GM15510 (cell line): Measurements from ENCODE around the gene ZNF892.
A peak's percentile ranks its signal among the peaks of the same experiment; 100 is the strongest.

ENCODE experiments used
- POLR2A ChIP-seq: IDR thresholded peaks from 3 replicates; pipeline ENCODE4 v1.6.1; 2011; ENCODE audit warnings: borderline replicate concordance; ENCODE audit not compliant: insufficient read length; ENCODE audit errors: extremely low read depth

The ZNF892 gene

GRCh38 chr2:95207111-95207961 is at the start of gene ZNF892:
TSS of gene ZNF892 (plus strand) at chr2:95207521. CDS start at chr2:95207816, 295 bp downstream.
- TF ChIP-seq POLR2A, result peak; percentile 74

- TF ChIP-seq POLR2A, result no peak
These were observed 48.9 kb upstream of the ZNF892 start for GRCh38 chr2:95158441-95158840.

DNA sequence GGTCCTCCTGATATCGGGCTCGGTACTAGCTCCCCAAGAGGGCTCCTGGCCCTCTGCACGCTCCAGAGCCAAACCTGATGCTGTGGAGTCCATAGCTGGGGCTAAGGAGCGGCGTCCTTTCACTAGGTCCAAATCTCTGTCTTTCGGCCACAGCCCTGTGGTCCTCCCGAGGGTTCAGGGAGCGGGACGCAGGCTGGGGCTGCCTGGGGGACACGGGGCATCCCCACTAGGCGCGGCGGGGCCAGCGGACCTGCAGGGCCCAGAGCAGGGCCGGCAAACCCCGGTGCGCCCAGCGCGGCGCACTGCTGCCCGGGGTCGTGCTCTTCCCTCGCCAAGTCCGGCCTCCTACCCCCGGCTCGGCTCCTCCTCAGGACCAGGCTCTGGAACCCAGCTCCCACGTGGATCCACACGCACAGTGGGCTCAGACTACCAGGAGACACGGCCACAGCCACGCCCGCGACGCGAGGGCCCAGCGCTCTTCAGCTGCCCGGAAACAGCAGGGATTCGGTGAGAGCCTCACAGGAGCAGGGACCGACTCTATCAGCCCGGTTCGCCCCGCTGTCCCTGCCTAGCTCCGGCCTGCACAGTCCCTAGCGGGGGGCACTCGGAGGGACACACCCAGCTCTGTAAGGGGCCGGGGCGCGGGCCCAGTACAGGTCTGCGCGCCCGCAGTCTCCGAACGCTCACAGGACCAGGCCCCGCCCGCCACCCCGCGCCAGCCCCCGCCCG is 48.3 kb upstream of the ZNF892 start:
- peak; percentile 14 for TF ChIP-seq POLR2A

DNA sequence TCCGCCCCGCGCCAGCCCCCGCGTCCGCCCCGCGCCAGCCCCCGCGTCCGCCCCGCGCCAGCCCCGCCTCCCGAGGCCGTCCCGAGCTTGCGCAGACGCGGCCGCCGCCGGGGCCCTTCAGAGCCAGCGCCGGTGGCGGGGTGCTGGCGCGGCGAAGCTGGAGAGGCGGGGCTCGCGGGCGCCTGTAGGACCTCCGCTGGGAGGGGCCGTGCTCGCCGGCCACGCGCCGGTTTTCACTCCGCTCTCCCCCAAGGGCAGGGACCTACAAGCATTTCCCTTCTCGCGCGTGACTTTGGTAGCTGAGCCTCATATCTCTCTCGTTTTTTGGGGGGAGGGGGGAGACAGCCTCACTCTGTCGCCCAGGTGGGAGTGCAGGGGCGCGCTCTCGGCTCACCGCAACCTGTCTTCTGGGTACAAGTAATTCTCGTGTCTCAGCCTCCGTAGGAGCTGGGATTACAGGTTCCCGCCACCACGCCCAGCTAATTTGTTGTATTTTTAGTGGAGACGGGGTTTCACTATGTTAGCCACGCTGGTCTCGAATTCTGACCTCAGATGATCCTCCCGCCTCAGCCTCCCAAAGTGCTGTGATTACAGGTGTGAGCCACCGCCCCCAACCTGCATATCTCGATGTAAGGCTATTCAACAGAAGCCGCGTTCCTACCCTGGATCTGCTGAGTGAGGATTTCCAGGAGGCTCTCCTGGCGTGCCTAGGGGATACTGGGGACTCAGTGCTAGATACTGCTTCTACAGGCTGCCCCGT is 47.5 kb upstream of the ZNF892 start, which contains the start of gene ZNF514:
Gene ZNF514 (minus strand): TSS at position 159 of the 760 bp plus-strand sequence. CDS start 6,595 bp downstream, outside the sequence.
- no peak for TF ChIP-seq POLR2A

- no peak for TF ChIP-seq POLR2A
These were observed 42.3 kb upstream of the ZNF892 start for GRCh38 chr2:95165030-95165370.

DNA sequence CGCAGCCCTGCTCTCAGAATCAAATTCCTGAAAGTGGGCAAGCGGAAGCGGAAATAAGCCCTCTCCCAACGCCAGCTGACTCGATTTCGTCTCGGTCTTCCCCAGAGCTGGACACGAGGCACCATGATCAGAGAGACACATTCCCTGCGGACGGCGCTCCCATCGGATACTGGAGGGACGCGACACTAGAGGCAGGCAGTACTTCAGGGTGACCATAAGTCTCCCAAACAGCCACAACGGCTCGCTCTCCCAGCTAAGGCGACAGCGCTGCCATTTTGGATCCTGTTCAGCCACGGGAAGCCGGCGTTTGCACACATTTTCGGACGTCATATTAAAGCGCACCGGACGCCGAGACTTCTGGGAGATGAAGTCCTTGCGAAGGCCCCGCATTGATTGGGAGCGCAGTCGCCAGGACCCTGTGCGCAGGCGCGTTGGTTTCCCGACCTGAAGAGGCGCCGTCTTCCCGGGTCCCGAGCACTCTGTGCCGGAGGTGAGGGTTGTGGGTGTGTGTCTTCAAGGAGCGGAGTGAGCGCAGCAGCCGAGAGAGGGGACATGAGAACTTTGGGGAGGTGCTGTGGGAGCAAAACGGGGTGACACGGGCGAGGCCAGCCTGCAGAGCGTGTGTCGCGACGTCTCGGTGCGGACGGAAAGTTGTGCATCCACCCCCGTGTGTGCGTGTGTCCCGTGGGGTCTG is 41.8 kb upstream of the ZNF892 start, which contains the start of gene ZNF2:
Gene ZNF2 (plus strand): TSS at position 439 of the 694 bp plus-strand sequence. CDS start 10,418 bp downstream, outside the sequence.
- TF ChIP-seq POLR2A, result peak; percentile 88

DNA sequence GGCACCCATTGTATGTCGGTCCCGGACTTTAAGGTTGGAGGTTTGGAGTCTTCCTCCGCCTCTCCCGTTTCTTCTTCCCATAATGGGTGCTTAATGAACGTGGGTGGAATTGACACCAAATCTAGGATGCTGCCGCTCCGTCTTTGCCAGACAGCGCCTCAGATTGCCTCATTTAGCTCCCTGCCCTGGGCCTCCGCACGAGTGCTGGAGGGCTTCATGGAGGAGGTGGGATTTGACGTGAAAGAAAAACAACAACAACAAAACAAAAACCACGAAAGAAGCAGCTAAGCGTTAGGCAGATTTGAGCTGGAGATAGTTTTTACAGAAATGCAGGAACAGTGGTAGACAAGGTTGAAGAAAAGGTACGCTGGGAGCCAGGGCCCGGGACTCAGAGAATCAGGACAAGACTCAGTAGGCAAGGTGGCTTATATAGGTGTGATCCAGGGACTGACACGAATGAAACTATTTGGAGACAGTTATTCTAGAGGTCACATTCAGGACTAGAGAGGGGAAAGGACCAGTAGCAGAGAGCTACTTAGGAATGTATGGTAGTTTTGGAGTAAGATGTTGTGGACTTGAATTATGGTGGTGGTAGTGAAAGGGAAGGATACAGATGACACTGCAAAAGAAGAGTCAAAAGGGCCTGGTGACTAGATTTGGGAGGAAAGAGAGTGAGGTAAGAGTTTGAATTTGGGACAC is 41.1 kb upstream of the ZNF892 start:
- no peak for TF ChIP-seq POLR2A

DNA sequence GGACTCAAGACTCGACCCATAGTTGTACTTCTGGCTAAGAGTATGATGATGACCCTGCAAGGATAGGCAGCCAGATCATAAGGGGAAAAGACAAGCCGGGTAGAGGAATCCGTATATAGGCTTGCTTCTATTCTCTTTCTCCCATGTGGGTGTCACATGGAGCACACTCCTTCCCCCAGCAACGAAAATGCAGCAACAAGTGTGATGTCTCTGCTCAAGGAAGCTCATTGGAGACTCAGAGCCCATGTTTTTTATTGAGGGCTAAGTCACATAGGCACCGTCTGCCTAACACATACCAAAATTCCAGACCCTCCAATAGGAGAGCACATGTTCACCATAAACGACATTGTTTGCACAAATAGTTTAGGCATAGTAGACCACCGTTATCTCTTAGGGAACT is 35.4 kb upstream of the ZNF892 start:
- TF ChIP-seq POLR2A, result no peak

- no peak for TF ChIP-seq POLR2A
These were observed 33.2 kb upstream of the ZNF892 start for GRCh38 chr2:95174031-95174542.

- TF ChIP-seq POLR2A, result no peak
These were observed 27.9 kb upstream of the ZNF892 start for GRCh38 chr2:95179451-95179850.

DNA sequence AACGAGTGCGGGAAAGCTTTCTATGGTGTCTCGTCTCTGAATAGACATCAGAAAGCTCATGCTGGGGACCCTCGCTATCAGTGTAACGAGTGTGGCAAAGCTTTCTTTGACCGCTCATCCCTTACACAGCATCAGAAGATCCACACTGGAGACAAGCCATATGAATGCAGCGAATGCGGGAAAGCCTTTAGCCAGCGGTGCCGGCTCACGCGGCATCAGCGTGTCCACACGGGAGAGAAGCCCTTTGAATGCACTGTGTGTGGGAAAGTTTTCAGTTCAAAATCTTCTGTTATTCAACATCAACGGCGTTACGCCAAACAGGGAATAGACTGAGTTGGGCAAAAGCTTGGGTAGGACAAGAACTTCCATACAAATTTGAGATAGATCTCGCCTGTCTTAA is 25.5 kb upstream of the ZNF892 start:
- TF ChIP-seq POLR2A, result no peak

DNA sequence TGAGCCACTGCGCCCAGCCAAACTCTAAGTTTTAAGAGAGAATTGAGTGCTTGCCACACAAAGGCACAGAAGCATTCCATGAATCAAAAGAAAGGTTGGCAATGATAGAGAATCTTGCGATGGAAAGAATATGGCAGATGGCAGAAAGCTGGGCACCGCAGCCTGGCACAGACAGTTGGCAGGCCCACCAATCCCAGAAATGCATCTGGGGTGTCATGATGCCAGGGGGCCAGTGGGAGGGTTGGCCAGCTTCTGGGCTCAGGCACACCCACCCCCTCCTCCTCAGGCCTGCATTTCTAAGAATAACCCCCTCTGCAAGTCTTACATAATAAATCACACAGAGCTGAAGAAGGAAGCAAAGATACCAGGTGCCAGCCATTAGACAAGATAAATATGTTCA is 22.1 kb upstream of the ZNF892 start:
- no peak for TF ChIP-seq POLR2A

DNA sequence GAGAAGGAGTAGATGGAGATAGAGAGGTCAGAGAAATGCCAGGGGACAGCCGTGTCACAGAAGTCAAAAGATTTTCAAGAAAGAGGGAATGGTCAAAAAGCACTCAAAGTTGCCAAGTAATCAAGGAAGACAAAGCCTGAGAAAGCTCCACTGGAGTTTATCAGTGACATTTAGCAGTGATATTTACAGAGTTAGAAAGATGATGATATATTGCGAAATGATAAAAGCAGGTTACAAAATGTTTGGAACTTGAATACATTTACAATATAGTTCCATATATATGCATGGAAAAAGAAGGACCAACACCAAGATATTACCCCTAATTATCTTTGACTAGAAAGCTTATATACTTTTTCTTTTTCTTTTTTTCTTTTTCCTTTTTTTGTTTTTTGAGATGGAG is 21.3 kb upstream of the ZNF892 start:
- TF ChIP-seq POLR2A, result no peak

GRCh38 chr2:95203911-95204310 is 3.4 kb upstream of the ZNF892 start:
- no peak for TF ChIP-seq POLR2A

DNA sequence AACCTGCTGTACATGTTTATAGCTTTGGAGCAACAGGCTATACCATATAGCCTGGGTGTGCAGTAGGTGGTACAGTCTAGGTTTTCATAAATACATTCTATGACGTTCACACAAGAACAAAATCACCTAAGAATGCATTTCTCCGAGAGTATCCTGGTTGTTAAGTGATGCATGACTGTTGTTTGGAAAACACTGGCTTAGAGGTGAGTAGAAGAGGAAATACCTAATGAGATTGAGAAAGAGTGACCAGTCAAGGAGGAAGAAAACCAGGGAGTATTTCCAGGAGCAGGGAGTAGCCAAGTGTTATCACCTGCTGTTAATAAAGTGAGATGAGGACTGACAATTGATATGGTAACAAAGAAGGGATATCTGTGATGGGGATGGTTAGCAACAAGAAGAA is 2.9 kb upstream of the ZNF892 start:
- TF ChIP-seq POLR2A, result no peak

- no peak for TF ChIP-seq POLR2A
These were observed 1.2 kb upstream of the ZNF892 start for GRCh38 chr2:95206096-95206495.
